Endometrial microvascular endothelial cells (primary cell): Measurements from ENCODE around the gene SLCO3A1. TPM values are rescaled to one million over a fixed set of nuclear protein-coding genes. Genes with fewer than 3 reads are reported as not detected.

Experiments
- in situ Hi-C: cut with HindIII; loops from 2 replicates; pipeline ENCODE4 v1.10.0; 2017; ENCODE audit warnings: low sequenced_read_pairs, low pct_unique_long_range_greater_than_20kb; ENCODE audit errors: inconsistent ontology term
- total RNA-seq: library from RNA; depleted of rRNA; stranded (reverse); fragments of >200 nt; gene quantifications from one replicate; pipeline ENCODE4 v1.2.3, GENCODE V29; 2015; ENCODE audit errors: inconsistent ontology term

Gene SLCO3A1
- total RNA-seq, 1 donor from 2014 or later, result 2.0 TPM

GRCh38 chr15:91975241-91975978 is 121.9 kb downstream of the SLCO3A1 start:
- in situ Hi-C loops, result no loop called here

- in situ Hi-C loops, result no loop called here
Measured at GRCh38 chr15:91976966-91977365, 123.5 kb downstream of the SLCO3A1 start.

GRCh38 chr15:91980502-91981267 is 127.2 kb downstream of the SLCO3A1 start:
- in situ Hi-C loops, result no loop called here

- in situ Hi-C loops, result no loop called here
Measured at GRCh38 chr15:91981821-91982800, 128.6 kb downstream of the SLCO3A1 start.

- in situ Hi-C loops, result no loop called here
Measured at GRCh38 chr15:91983729-91984340, 130.3 kb downstream of the SLCO3A1 start.

- in situ Hi-C loops, result no loop called here
Measured at GRCh38 chr15:91985297-91985696, 131.8 kb downstream of the SLCO3A1 start.

- in situ Hi-C loops, result no loop called here
Measured at GRCh38 chr15:91988071-91988470, 134.6 kb downstream of the SLCO3A1 start.

- in situ Hi-C loops, result no loop called here
Measured at GRCh38 chr15:91988655-91989054, 135.1 kb downstream of the SLCO3A1 start.

- in situ Hi-C loops, result no loop called here
Measured at GRCh38 chr15:91989821-91990220, 136.3 kb downstream of the SLCO3A1 start.

- in situ Hi-C loops, result no loop called here
Measured at GRCh38 chr15:91992945-91993344, 139.4 kb downstream of the SLCO3A1 start.

- in situ Hi-C loops, result no loop called here
Measured at GRCh38 chr15:91995146-91995545, 141.6 kb downstream of the SLCO3A1 start.

- in situ Hi-C loops, result no loop called here
Measured at GRCh38 chr15:91997163-91997562, 143.7 kb downstream of the SLCO3A1 start.

GRCh38 chr15:92000709-92001108 is 147.2 kb downstream of the SLCO3A1 start:
- in situ Hi-C loops, result no loop called here

- in situ Hi-C loops, result no loop called here
Measured at GRCh38 chr15:92001307-92001706, 147.8 kb downstream of the SLCO3A1 start.

GRCh38 chr15:92002666-92003065 is 149.2 kb downstream of the SLCO3A1 start:
- in situ Hi-C loops, result no loop called here

GRCh38 chr15:92003515-92004067 is 150.1 kb downstream of the SLCO3A1 start:
- in situ Hi-C loops, result no loop called here

GRCh38 chr15:92005154-92005553 is 151.6 kb downstream of the SLCO3A1 start:
- in situ Hi-C loops, result no loop called here

- in situ Hi-C loops, result no loop called here
Measured at GRCh38 chr15:92006186-92007028, 152.9 kb downstream of the SLCO3A1 start.
